IPS DF 4.7 (cell line): ENCODE measurements around the gene IGSF23.

Experiments used
- DNase-seq: peaks from one replicate; pipeline ENCODE4 v3.0.0-alpha.2; 2013; ENCODE audit warnings: low spot score; ENCODE audit errors: extremely low read depth

IGSF23 gene, protein sequence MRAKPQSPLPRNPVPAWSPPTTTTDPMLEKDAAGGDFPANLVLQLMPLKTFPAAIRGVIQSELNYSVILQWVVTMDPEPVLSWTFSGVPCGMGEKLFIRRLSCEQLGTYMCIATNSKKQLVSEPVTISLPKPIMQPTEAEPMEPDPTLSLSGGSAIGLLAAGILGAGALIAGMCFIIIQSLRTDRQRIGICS

DNA sequence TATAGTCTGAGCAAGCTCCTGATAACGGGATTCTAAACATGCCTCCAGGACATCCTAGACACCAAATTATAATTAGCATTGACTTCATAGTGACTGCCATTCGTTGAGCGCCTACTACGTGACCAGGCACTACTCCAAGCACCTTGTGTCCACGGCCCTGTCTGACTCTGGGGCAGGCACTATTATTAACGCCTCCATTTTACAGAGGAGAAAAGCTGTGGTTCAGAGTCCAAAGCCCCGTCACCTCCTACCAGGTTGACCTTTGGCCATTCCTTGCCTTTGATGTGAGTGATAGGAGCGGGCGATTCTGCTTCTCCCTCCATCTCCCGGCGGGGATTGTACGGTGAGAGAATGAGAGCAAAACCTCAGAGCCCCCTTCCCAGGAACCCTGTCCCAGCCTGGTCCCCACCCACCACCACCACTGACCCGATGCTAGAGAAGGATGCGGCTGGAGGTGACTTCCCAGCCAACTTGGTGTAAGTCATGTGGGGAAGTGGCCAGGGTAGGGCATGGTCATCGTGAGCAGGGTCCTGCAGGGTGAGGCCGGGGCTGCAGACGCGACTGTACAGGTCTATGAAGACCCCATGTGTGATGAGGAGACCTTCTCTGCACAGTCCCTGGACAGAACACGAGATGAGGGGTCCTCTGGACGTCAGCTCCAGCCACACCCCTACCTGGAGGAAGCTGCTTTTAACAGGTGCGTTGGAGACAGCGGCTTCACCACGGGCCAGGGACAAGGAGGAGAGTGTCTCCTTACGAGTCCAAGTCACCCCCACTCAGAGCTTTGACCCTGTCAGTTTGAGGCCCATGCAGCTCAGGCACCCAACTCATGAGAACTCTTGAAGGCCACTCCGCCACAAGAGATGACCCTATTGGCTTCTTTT, at the start of gene IGSF23:
TSS of gene IGSF23 (plus strand) at position 269 of the 884 bp plus-strand sequence. CDS start at position 352, 83 bp downstream.
- no peak for DNase-seq

DNA sequence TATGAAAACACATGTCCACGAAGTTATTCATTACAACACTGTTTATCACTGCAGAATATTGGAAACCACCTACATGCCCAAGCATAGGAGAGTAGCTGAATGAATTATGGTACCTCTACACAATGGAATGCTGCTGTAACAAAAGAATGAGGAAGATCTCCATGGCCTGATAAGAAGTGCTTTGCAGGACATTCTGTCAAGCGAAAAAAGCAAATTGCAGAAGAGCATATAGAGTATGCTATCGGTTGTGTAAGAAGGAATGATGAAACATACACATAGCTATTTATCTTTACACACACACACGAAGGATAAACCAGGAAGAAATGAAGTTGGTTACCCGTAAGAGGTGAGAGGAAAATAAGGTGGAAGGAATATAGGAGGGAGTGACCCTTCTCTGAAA, 46.4 kb upstream of the IGSF23 start:
- DNase-seq, result no peak

DNA sequence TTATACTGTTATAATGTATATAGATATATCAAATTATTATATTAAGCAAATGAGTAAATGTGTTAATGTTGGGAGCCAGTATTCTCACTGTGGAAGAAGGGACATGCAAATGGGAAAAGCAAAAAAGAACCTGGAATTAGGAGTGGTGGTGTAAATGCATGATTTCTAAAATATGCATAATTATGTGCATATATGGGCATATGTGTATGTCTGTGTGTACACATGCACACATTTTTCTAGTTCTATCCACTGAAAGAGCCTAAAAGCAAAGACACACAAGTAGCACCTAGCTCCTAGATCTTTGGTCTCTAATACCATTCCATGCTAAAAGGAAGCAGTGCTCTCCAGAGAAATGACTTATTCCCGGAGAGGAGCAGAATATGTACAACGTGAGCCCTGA, 45.6 kb upstream of the IGSF23 start:
- DNase-seq, result no peak

DNA sequence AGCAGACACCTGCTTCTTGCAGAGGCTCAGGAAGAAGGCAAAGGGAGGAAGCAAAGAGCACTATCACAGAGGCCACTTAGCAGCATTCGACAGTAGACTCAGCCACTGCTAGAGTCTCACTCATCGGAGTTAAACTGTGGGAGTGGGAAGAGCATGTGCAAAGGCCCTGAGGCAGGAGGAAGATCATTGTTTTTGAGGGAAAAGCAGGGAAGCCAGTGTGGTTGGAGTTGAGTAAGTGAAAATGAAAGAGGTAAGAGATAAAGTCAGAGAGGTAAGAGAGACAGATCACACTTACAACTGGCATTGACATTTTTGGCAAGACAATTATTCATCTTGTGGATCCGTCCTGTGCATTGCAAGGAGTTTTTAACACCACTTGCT, 42.8 kb upstream of the IGSF23 start:
- DNase-seq, result no peak

DNA sequence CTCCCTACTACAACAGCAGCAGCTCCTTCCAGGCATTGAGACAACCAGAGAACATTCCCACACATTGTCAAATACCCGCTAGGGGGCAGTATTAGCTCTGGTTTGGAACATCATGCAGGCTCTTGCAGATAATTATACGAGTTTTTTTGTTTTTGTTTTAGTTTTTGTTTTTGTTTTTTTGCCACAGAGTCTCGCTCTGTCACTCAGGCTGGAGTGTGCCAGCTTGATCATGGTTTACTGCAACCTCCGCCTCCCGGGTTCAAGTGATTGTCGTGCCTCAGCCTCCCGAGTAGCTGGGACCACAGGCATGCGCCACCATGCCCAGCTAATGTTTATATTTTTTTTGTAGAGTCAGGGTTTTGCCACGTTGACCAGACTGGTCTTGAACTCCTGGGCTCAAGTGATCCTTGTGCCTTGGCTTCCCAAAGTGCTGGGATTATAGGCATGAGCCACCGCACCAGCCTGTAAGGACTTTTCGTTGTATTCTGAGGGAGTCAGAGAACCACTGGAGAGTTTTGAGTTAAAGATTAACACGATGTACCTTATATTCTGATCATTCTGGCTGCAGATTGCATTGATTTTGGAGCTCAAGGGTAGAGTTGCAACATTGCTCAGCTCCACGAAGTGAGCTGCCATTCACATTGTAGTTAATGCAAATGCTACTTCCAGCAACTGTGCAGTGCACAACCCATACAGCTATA, 42.2 kb upstream of the IGSF23 start:
- peak; percentile 72 for DNase-seq

DNA sequence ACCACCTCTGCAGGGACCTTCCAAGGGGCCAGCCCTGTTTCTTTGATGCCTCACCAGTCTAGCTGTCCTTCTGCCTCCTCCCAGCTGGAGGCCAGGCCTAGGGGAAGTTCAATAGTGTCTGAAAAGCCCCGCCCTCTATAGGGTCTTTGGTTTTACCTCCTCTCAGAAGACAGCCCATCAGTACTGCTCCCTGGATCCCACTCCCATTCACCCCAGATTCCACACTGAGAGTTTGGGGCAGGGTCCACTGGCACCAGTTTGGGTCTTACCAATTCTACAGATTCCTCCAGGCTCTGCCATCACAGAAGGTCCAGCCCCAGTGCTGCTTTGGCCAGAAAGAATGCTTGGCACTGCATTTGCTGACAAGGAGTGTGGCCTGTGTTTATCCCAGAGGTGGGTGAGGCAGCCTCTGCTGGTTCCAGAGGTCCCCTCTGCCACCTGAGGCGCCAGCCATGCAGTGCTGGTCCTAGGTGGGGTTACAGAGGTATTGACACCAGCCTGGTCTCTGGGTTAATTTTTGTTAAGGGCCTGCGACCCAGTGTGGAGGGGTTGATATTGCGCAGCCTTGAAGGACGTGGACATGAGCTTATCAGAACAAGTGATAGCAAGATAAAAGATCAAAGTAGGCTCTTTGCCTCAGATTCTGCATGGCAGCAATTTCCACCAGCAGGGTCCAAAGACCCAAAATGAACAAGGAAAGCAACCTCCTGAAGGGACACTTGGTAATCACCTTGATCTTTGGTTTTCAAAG, 41.4 kb upstream of the IGSF23 start:
- no peak for DNase-seq

DNA sequence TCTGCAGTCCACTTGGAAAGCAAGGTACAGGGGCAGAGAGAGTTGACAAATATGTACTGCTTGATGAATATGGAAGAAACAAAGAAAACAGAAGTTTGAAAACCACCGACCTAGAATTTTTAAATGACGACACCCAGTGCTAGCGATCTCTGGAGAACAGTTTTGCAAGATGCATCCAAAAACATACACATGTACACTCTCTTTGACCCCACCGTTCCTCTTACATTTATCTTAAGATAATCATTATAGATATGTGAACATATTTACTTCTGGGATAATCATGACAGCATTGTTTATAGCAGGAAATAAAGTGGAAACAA, 40.8 kb upstream of the IGSF23 start:
- no peak for DNase-seq

DNA sequence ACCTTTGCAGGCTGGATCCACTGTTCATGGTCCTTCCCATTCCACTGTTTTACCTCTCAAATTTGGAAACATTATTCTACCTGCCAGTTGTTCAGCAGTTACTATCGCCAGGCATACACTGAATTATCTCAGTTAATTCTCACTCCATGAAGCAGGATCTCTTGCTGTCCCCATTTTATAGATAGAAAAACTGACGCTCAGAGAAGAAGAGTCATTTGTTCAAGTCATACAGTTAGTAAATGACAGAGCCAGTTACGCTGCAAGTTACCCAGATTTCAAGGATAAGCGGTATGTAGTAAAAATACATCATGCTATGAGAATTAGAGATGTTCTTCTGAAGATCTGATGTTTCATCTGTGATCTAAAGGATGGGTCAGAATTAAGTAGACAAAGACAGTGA, 40.2 kb upstream of the IGSF23 start:
- DNase-seq, result no peak

DNA sequence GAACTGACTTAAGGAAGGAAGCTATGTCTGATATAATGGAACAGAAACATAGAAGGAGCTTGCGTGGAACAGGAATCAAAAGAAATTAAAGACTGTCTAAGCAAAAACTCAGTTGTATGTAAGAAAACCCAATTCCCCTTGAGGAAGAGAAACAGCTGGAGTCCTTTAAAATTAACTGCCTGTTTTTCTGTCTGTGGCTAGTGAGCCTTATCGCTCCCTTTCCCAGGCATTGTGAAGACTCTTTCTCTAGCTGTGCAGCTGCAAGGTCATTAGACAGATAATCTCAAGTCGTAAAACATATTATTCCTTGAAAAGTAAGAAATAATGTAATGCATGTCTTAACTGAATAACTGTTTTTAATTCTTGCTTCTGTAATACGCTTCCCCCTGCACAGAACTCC, 39.7 kb upstream of the IGSF23 start:
- DNase-seq, result no peak

DNA sequence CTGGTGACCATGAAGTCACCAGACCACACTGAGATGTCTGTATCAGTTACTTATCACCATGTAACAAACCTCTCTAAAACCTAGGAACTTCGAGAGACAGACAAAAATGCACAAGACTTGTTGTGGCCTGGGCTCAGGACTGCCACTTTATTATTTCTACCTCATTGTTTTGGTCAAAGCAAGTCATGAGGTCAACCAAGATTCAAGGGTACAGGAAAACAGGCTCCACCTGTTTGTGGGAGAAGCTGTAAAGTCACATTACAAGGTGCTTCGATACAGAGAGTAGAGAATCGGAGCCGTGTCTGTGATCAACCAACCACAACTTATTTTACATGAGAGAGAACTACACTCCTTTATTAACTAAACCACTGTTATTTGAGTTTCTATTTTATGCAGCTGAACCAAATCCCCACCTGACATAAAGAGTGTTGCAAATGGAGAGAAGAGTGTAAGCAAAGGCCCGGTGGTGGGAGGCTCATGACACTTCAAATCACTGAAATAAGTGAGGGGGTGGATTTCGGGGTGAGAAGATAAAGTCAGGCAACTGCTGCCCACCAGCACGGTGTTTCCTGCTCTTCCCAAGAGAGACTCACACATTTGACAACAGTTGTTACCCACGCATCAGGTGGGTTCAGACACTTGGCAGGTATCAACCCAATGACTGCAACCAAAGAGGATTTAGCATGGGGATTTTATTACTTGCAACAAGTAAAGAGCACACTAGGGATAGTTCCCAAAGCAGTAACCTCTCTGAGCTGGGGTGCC, 39.0 kb upstream of the IGSF23 start:
- no peak for DNase-seq

DNA sequence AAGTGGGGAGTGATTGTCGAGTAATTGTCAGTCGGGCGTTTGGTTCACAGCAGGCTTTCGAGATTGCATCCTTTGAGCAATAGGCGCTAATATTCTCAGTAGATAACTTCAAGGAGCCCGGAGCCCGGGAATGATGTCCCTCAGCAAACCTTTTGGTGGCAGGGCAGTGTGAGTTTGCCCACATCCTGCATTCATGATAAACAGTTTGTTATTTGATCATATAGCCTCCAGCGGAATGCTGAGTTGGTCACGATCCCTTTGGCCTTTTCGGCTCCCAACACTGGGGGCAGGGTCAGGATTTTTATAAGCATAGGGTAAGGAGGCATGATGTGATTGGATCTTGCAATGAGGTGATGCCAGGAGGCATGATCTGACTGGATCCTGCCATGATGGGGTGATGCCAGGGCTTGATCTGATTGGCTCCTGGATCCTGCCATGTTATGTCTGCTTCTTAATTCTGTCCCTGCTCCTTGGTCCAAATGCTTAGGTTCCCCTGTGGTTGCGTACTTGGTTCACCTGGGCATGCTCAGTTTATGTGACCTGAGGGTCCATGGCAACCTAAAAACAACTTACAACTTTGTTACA, 38.2 kb upstream of the IGSF23 start:
- no peak for DNase-seq

DNA sequence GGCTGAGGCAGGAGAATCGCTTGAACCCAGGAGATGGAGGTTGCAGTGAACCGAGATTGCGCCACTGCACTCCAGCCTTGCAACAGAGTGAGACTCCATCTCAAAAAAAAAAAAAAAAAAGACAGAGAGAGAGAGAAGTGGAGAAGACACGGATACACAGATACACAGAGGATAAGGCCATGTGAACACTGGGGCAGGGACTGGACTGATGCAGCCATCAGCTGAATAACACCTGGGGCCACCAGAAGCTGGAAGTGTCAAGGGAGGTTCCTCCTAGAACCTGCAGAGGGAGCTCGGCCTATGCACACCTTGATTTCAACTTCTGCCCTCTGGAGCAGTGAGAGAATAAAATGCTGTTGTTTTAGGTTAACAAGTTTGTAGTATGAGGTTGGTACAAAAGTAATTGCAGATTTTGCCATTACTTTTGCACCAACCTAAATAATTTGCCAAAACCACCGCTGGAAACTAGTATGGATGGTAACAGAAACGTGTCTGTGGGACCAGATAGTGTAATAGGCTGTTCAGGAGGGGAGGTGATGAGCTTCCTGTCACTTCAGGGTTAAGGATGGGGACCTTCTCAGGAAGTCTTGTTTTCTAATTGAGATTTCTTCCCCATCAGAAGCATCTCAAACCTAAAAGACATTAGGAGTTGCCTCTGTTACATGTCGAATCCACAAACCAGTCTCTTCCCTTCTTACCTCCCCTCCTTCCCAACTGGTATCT, 36.4 kb upstream of the IGSF23 start:
- DNase-seq, result no peak

DNA sequence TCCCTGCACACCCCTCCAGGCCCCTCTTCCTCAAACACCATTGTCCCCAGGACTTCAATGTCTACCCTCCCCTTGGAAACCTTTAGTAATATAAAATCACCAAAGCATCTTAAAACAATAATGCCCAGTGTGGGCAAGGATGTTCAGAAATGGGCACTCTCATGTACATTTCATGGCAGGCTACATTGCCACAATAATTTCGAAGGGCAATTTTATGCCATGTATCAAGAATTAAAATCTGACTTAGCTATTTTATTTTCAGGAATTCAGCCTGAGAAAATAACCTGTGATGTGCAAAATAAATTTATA, 35.8 kb upstream of the IGSF23 start:
- DNase-seq, result no peak

DNA sequence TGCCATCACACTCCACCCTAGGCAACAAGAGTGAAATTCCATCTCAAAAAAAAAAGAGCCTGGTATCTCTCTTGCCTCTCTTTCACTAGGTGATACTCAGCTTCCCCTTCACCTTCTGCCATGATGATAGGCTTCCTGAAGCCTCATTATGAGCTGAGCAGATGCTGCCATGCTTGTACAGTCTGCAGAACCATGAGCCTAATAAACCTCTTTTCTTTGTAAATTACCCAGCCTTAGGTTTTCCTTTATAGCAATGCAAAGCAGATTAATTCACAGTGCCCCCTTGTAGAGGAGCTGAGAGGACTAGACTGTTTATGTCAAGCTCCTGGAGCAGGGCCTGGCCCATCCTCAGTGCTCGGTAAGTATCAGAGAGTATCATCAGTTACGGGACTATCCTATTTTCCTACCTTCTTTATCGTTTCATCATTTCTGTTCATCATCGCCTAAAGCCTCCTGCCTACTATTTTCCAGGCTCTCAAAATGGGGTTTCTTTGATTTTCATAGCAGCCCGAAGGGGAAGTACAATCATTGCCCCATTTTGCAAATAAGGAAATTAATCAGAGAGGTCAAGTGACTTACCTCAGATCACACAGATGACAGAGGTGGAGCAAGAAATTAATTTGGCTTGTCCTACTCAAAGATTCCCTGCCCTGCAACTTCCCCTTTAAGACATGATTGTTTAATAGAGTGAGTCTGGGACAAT, 33.5 kb upstream of the IGSF23 start:
- no peak for DNase-seq

DNA sequence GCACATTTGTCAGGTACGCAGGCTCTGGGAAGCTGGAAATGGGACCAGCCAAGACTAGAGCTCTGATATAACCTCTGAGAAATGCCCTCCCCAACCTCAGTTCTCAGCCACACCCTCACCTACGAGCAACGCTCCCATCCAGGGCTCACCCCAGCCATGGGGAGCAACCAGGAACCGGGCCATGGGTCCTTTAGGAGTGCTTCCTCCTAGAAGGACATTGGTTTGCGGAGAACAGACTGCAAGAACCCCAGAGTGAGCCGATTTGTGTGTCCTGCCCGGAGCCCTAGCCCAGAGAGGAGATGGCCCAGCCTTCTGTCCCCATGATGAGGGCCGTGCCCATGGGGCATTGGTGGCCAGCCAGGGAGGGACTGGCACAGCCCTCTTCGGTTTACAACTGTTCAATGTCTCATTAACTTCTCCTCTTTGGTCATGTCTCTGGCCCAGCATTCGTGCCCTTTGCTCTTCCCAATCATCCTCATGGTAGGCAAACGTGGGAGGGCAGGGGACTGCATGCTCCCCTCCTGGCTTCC, 32.9 kb upstream of the IGSF23 start:
- no peak for DNase-seq

DNA sequence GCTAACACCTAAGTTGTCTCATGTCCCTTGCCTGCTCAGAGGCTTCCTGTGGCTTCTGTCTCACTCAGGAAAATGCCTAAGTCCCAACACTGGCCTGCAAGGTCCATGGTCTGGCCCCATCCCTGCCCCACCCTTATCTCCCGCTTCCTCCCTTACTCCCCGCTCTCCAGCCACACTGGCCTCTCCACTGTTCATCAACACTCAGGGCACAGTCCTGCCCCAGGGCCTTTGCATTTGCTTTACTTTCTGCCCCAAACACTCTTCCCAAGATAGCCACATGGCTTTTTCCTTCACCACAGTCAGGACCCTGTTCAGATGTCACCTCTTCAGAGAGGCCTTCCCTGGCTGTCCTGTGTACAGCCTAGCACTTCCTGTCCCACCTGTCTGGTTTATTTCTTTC, 32.1 kb upstream of the IGSF23 start:
- no peak for DNase-seq

DNA sequence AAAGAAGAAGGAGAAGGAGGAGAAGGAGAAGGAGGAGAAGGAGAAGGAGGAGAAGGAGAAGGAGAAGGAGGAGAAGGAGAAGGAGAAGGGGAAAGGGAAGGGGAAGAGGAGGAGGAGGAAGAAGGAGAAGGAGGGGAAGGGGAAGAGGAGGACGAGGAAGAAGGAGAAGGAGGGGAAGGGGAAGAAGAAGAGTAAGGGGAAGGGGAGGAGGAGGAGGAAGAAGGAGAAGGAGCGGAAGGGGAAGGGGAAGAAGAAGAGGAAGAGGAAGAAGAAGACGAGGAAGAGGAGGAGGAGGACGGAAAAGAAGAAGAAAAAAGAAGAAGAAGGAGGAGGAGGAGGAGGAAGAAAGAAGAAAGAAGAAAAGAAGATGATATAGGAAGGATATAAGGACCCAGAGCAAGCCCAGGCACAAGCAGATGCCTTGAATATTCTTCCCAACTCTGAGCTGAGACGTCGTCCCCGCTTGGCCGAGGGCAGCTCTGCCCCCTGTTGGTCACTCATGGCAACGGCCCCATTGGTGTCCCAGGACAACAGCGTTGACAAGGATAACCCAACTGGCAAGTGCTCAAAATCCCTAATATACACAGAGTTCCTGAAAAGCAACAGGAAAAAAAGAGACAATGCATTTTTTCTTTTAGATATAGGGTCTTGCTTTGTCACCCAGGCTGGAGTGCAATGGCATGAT, 30.6 kb upstream of the IGSF23 start:
- DNase-seq, result peak; percentile 51

DNA sequence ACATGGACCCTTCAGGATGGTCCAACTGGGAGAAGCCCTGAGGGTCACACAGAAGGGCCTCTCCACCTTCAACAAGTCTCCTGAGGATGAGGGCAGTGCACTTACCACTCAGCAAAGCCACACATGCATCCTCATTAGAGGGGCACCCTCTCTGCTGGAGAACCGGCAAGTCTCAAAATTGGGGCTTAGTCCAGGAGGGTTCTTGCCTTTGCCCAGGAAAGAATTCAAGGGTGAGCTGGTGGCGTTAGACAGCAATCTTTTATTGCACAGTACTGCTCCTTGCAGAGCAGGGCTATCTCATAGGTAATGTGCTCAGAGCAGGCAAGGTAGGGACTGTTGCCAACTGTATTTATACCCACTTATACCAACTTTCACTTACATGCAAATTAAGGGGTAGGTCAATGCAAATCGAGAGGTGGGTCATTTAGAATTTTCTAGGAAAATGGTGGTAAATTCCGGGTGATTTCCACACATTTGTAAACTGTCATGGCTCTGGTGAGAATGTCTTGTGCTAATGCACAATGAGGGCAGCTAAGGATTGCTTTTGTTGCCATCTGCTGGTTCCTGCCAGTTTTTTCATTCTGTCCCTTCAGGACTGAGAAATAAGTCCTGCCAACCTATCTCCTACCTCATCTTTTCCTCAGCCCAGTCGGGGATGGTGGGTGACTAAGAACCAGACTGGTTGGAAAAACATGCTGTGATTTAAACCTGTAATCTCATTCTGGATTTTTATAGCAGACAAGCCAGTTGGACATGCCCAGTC, 27.8 kb upstream of the IGSF23 start:
- DNase-seq, result no peak
